Thyroid gland (tissue), 4 donors: Measurements from ENCODE around the gene MAB21L3.

Source experiments
- CTCF ChIP-seq, 6 experiments: fragments of 200-600 bp in 3 of 6; fragments of 450-650 bp in 3 of 6; sonication (generic) in 3 of 6; IDR thresholded peaks; one replicate each; pipeline ENCODE4 v1.5.1; 2016 to 2019; ENCODE audit warnings: antibody characterized with exemption in 6 of 6, mild to moderate bottlenecking in 2 of 6, inconsistent platforms in 1 of 6, moderate library complexity in 1 of 6
- POLR2A ChIP-seq, 2 donors: fragments of 450-650 bp; IDR thresholded peaks; one replicate each; pipeline ENCODE4 v1.6.1; 2017; ENCODE audit warnings: antibody characterized with exemption in 2 of 2, mild to moderate bottlenecking in 2 of 2, moderate library complexity in 1 of 2

DNA sequence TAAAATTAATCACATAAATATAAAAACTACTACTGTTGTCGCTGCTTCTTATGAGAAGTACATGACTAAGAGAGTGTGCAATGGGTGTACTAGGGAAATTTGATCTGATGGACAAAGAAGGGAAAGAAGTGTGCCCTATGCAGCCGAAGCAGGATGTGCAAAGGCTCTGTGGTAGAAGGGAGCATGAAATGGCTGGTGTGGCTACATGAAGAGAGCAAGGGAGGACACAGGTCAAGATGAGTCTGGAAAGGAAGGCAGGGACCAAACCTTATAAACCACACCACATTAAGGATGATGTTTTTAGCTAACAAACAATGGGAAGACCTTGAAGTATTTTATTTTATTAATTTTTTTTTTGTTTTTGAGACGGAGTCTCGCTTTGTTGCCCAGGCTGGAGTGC, 20.0 kb downstream of the MAB21L3 start:
- no peak for TF ChIP-seq CTCF (IDR thresholded peaks at IDR 0.05)
- no peak for TF ChIP-seq POLR2A (IDR thresholded peaks at IDR 0.05)
